ENCODE data around the gene UBAP2L. TPM values are rescaled to one million over a fixed set of nuclear protein-coding genes. Genes with fewer than 3 reads are reported as not detected.

Gene UBAP2L
- total RNA-seq, 4 donors from 2014 or later: 57.8 to 102 (median 88.8) TPM

DNA sequence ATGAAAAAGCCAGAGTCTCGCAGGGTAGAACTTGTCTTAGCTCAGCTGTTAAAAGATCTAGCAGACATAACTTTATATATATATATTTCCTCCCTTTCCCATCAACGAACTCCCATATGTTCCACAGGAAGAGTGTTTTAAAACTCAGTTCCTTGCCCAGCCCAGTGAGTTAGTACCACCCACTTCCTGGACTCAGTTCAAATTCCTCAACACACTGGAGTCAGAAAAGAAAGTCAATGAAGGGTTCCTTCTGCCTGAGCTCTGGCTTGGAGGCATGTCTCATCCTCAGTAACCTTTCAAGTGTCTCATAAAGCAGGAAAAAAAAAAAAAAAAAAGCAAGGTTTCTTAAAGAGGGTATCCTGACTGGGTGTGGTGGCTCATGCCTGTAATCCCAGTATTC lies 44.4 kb upstream of the UBAP2L start:
- intact Hi-C loops (cut with DNase I): no loop called here
- peaks cover 27 to 44% of the 10 kb centered on the region in 2 donors for H3K4me1 ChIP-seq
- H3K36me3 ChIP-seq: peaks cover 29 to 34% of the 10 kb centered on the region in 2 donors
- H3K9me3 ChIP-seq: no peaks in the 10 kb centered on the region
- no peak overlapping the region for H3K4me3 ChIP-seq (replicated peaks in 1 of 3)
- WGBS, 2 donors: 39 to 46% methylated on average over 2 of the region's 2 CpGs
- H3K27me3 ChIP-seq: no peaks in the 10 kb centered on the region
- peak overlapping the region in 2 of 3 donors; percentile 57 for H3K27ac ChIP-seq
- peak; percentile 36 to 45 for DNase-seq
- TF ChIP-seq, protein P1, sequence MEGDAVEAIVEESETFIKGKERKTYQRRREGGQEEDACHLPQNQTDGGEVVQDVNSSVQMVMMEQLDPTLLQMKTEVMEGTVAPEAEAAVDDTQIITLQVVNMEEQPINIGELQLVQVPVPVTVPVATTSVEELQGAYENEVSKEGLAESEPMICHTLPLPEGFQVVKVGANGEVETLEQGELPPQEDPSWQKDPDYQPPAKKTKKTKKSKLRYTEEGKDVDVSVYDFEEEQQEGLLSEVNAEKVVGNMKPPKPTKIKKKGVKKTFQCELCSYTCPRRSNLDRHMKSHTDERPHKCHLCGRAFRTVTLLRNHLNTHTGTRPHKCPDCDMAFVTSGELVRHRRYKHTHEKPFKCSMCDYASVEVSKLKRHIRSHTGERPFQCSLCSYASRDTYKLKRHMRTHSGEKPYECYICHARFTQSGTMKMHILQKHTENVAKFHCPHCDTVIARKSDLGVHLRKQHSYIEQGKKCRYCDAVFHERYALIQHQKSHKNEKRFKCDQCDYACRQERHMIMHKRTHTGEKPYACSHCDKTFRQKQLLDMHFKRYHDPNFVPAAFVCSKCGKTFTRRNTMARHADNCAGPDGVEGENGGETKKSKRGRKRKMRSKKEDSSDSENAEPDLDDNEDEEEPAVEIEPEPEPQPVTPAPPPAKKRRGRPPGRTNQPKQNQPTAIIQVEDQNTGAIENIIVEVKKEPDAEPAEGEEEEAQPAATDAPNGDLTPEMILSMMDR (IDR thresholded peaks at IDR 0.05): no peak
- no peak for TF ChIP-seq POLR2A (IDR thresholded peaks at IDR 0.05)

DNA sequence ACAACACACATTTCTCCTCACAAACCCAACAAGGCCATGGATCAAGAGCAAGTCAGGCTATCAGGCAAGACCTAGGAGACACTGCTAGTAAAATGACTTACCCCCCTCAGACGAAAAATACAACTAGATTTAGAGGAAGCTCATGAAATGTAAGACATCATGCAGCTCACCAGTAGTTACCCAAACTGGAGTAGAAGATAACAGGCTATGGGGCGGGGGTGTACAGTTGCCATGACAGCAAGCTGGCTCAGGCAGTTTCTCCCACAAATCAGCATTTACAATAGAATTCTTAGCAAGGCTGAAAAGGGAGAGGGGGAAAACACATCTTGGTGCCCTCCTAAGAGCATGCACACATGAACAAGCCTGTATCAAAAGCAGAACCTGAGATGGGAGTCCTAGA lies 42.7 kb upstream of the UBAP2L start:
- intact Hi-C loops (cut with DNase I): no loop called here

DNA sequence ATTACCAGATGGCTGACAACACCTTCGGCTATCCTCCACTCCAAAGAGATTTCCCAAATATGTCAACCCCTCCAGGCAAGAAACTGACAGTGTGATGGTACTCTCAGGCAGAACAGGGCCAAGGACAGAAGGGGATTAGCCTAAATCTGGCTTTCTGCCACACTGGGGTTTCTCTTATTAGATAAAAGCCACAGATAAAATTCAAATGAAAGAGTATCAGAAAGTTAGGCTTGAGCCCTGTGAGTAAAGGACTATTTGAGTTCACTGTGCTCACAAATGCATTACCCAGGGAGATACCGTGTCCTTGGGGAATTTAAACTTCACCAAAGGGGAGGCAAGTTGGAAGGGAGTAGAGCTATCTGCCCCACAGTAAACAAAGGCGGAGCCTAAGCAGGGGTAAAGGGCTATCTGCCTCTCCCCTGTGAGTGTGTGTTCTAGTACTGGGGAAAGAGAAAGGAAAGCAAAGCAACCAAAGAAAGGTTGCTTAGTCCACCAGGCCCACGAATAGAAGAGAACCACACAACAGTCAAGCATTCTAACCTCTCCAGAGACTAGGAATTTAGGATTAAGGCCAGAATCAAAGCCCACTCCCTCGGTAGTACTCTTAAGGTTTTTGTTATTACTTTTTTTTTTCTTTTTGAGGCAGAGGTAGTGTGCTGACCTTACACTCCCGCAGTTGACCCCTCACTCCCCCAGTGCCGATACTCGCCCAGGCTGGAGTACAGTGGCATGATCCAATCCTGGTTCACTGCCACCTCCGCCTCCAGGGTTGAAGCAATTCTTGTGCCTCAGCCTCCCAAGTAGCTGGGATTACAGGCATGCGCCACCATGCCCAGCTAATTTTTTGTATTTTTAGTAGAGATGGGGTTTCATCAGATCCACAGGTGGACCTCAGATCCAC lies 41.6 kb upstream of the UBAP2L start:
- peaks cover 5 to 7% of the 10 kb centered on the region in 2 donors for H3K36me3 ChIP-seq
- TF ChIP-seq POLR2A (IDR thresholded peaks at IDR 0.05): no peak
- TF ChIP-seq, protein P1 (IDR thresholded peaks at IDR 0.05): no peak
- no peak for DNase-seq
- no peaks in the 10 kb centered on the region for H3K27me3 ChIP-seq
- H3K27ac ChIP-seq: peak overlapping the region in 1 of 3 donors; percentile 30
- intact Hi-C loops (cut with DNase I): no loop called here
- 71 to 72% methylated on average over 10 of the region's 10 CpGs for WGBS, 2 donors
- no peak overlapping the region for H3K4me3 ChIP-seq (replicated peaks in 1 of 3)
- no peaks in the 10 kb centered on the region for H3K9me3 ChIP-seq
- peaks cover 37 to 51% of the 10 kb centered on the region in 2 donors for H3K4me1 ChIP-seq

More for the DNA sequence above, 42.7 kb upstream of the UBAP2L start:
- Histone ChIP-seq H3K4me3 (replicated peaks in 1 of 3) (no peak overlapping the region), H3K4me1 (peaks cover 37 to 51% of the 10 kb centered on the region in 2 donors), H3K36me3 (peaks cover 12 to 17% of the 10 kb centered on the region in 2 donors), H3K27me3 (no peaks in the 10 kb centered on the region), H3K9me3 (no peaks in the 10 kb centered on the region), H3K27ac (no peak overlapping the region)
- 76 to 79% methylated on average over 2 of the region's 2 CpGs for WGBS, 2 donors
- TF ChIP-seq, protein P1 (IDR thresholded peaks at IDR 0.05): no peak
- no peak for TF ChIP-seq POLR2A (IDR thresholded peaks at IDR 0.05)
- no peak for DNase-seq

DNA sequence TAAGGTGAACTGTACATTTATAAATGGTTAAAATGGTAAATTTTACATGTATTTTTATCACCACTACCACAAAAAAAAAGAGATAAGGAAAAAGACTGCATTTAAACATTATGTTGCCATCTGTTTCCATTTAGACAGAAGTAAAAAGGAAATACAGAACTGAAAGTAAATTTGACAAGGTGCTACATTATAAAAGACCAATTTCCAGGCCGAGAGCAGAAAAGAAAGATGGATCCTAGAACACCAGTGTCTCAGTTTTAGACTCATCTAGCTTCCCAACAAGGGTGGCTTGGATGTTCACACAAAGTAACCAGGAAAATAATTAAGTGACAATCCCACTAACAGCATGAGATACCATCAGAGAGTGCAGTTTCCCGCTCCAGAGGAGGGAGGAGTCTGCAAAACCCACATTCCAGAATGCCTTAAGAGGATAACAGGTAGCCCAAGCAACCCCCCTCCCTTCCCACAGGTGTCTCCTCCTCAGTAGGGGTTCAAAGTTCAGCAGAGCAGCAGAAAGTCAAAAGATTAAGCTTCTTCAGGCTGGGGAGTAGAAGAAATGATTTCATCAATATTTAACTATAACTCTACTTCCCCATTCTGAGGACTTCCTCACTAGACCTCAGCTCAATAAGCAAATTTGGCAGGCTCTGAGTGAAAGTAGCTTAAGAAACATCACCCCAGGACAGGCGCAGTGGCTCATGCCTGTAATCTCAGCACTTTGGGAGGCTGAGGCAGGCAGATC lies 40.6 kb upstream of the UBAP2L start:
- intact Hi-C loops (cut with DNase I): loop anchor here (5.0 kb wide), 1 partner anchor 42 kb away; the partner anchor contains the start of gene UBAP2L
- WGBS, 2 donors: 74 to 77% methylated on average over 3 of the region's 3 CpGs
- TF ChIP-seq POLR2A (IDR thresholded peaks at IDR 0.05): no peak
- TF ChIP-seq, protein P1 (IDR thresholded peaks at IDR 0.05): no peak

More for the DNA sequence above, 40.6 kb upstream of the UBAP2L start:
- no peaks in the 10 kb centered on the region for H3K27me3 ChIP-seq
- H3K27ac ChIP-seq: no peak overlapping the region
- H3K36me3 ChIP-seq: peaks cover 0 to 5% of the 10 kb centered on the region in 2 donors
- H3K4me1 ChIP-seq: peaks cover 37 to 51% of the 10 kb centered on the region in 2 donors
- no peak for DNase-seq
- H3K4me3 ChIP-seq (replicated peaks in 1 of 3): no peak overlapping the region
- H3K9me3 ChIP-seq: no peaks in the 10 kb centered on the region

Data from thyroid gland (tissue), 4 donors.